Stimulated activated CD4-positive, alpha-beta T cell treated with anti-CD3 and anti-CD28 coated beads, TNF-alpha, amount 100 ng/mL, for 24 hours (primary cell): Measurements from ENCODE around the gene RITA1.

Experiments used
- DNase-seq, 3 experiments: peaks; one replicate each; pipeline ENCODE4 v3.0.0-alpha.2; 2020; ENCODE audit warnings: low read depth in 3 of 3

RITA1 gene

GRCh38 chr12:113179023-113179422 is 6.5 kb upstream of the RITA1 start:
- no peak for DNase-seq

- DNase-seq: no peak
Measured at GRCh38 chr12:113180333-113180732, 5.2 kb upstream of the RITA1 start.

GRCh38 chr12:113181975-113182374 is 3.5 kb upstream of the RITA1 start:
- no peak for DNase-seq

GRCh38 chr12:113183030-113183589 is 2.4 kb upstream of the RITA1 start:
- no peak for DNase-seq

GRCh38 chr12:113184098-113184899 is 1.2 kb upstream of the RITA1 start:
- DNase-seq: peak in 1 of 3 experiments; percentile 28

GRCh38 chr12:113184900-113185179 is 681 bp upstream of the RITA1 start:
- DNase-seq: peak; percentile 78 to 87 (median 80)

- DNase-seq: no peak
Measured at GRCh38 chr12:113186033-113186365, 478 bp downstream of the RITA1 start.

GRCh38 chr12:113186666-113187325 is 1.3 kb downstream of the RITA1 start:
- DNase-seq: no peak

GRCh38 chr12:113189361-113189760 is 3.8 kb downstream of the RITA1 start:
- no peak for DNase-seq

- DNase-seq: no peak
Measured at GRCh38 chr12:113190761-113191160, 5.2 kb downstream of the RITA1 start.

GRCh38 chr12:113191227-113191626 is 5.7 kb downstream of the RITA1 start:
- DNase-seq: no peak

- no peak for DNase-seq
Measured at GRCh38 chr12:113194971-113195391, 9.5 kb downstream of the RITA1 start.

GRCh38 chr12:113195598-113195997 is 10.1 kb downstream of the RITA1 start:
- no peak for DNase-seq

GRCh38 chr12:113196582-113196981 is 11.1 kb downstream of the RITA1 start:
- DNase-seq: no peak

GRCh38 chr12:113196990-113197389 is 11.5 kb downstream of the RITA1 start:
- DNase-seq: peak in 2 of 3 experiments; percentile 27 to 44

GRCh38 chr12:113197518-113198077 is 12.1 kb downstream of the RITA1 start:
- no peak for DNase-seq

- no peak for DNase-seq
Measured at GRCh38 chr12:113198296-113198695, 12.8 kb downstream of the RITA1 start.

- no peak for DNase-seq
Measured at GRCh38 chr12:113200021-113200797, 14.7 kb downstream of the RITA1 start.

- DNase-seq: no peak
Measured at GRCh38 chr12:113201187-113202177, 16.0 kb downstream of the RITA1 start.

- no peak for DNase-seq
Measured at GRCh38 chr12:113202300-113203075, 17.0 kb downstream of the RITA1 start.
